ENCODE results near the gene PADI2. TPM values are rescaled to one million over a fixed set of nuclear protein-coding genes. Genes with fewer than 3 reads are reported as not detected.

Gene PADI2
- total RNA-seq, 1 donor from 2014 or later: 0.49 TPM

- Mint-ChIP-seq H3K4me1 (no peaks in the 10 kb centered on the region), H3K27ac (no peak overlapping the region), H3K4me3 (no peak overlapping the region), H3K36me3 (no peaks in the 10 kb centered on the region), H3K27me3 (ENCODE audit: low read depth) (peaks cover 4% of the 10 kb centered on the region), H3K9me3 (no peaks in the 10 kb centered on the region)
- no peak for DNase-seq (ENCODE audit: low spot score in 2 of 2, unreplicated experiment in 2 of 2)
- no peak for TF ChIP-seq CTCF (IDR thresholded peaks at IDR 0.05; ENCODE audit: unreplicated experiment)
Measured at GRCh38 chr1:17137441-17137840, 18.2 kb upstream of the PADI2 start.

- Mint-ChIP-seq H3K9me3 (no peaks in the 10 kb centered on the region), H3K27me3 (ENCODE audit: low read depth) (peaks cover 3% of the 10 kb centered on the region), H3K4me3 (no peak overlapping the region), H3K4me1 (no peaks in the 10 kb centered on the region), H3K36me3 (no peaks in the 10 kb centered on the region), H3K27ac (no peak overlapping the region)
- TF ChIP-seq CTCF (IDR thresholded peaks at IDR 0.05; ENCODE audit: unreplicated experiment): no peak
- no peak for DNase-seq (ENCODE audit: low spot score in 2 of 2, unreplicated experiment in 2 of 2)
Measured at GRCh38 chr1:17136936-17137335, 17.7 kb upstream of the PADI2 start.

DNA sequence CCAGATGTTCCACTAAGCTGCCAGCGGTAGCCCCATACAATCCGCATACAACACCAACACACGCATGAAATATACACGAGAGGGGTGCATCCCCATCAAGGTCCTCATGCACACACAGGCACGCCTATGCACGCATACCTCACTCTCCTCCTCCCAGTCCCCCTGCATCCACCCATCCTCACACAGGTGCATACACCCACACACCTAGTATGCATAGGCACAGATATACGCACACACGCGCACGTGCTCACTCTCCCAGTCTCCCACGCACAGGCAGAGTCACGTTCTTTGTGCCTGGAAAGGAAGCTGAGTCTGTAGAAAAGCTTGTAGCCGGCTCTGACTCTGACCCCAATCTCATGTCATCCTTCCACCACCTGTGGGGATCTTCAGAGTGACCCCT lies 16.9 kb upstream of the PADI2 start:
- H3K27me3 Mint-ChIP-seq (ENCODE audit: low read depth): peaks cover 3% of the 10 kb centered on the region
- no peak overlapping the region for H3K27ac Mint-ChIP-seq
- H3K4me3 Mint-ChIP-seq: no peak overlapping the region

DNA sequence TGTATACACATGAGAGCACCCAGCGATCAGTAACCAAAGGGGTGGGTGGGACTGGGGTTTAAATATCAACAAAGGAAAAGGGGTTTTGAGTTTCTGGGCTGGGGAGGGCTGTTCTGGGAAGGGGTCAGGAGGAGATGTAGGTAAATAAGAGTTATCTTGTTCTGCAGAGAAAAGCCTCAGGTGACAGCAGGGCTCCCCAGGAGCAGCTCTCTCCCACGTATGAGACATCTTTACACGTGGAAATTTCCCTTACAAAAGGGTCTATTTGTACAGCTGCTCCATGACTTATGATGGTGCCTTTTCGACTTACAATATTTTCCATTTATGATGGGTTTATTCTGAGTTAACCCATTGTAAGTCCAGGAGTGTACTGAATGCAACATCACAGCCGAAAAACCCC lies 16.3 kb upstream of the PADI2 start:
- Mint-ChIP-seq H3K36me3 (no peaks in the 10 kb centered on the region), H3K4me1 (no peaks in the 10 kb centered on the region), H3K9me3 (no peaks in the 10 kb centered on the region), H3K27ac (no peak overlapping the region), H3K27me3 (ENCODE audit: low read depth) (peaks cover 3% of the 10 kb centered on the region), H3K4me3 (no peak overlapping the region)
- no peak for TF ChIP-seq CTCF (IDR thresholded peaks at IDR 0.05; ENCODE audit: unreplicated experiment)
- DNase-seq (ENCODE audit: low spot score in 2 of 2, unreplicated experiment in 2 of 2): no peak

More for the DNA sequence above, 16.9 kb upstream of the PADI2 start:
- DNase-seq (ENCODE audit: low spot score in 2 of 2, unreplicated experiment in 2 of 2): no peak
- Mint-ChIP-seq H3K9me3 (no peaks in the 10 kb centered on the region), H3K4me1 (no peaks in the 10 kb centered on the region), H3K36me3 (no peaks in the 10 kb centered on the region)
- TF ChIP-seq CTCF (IDR thresholded peaks at IDR 0.05; ENCODE audit: unreplicated experiment): no peak

- no peak for DNase-seq (ENCODE audit: low spot score in 2 of 2, unreplicated experiment in 2 of 2)
- Mint-ChIP-seq H3K27ac (no peak overlapping the region), H3K4me1 (no peaks in the 10 kb centered on the region), H3K36me3 (no peaks in the 10 kb centered on the region), H3K27me3 (ENCODE audit: low read depth) (peaks cover 3% of the 10 kb centered on the region), H3K4me3 (no peak overlapping the region), H3K9me3 (no peaks in the 10 kb centered on the region)
- TF ChIP-seq CTCF (IDR thresholded peaks at IDR 0.05; ENCODE audit: unreplicated experiment): no peak
Measured at GRCh38 chr1:17134724-17135123, 15.5 kb upstream of the PADI2 start.

GRCh38 chr1:17134034-17134433 lies 14.8 kb upstream of the PADI2 start:
- no peak overlapping the region for H3K27ac Mint-ChIP-seq
- no peak overlapping the region for H3K4me3 Mint-ChIP-seq
- no peaks in the 10 kb centered on the region for H3K4me1 Mint-ChIP-seq
- no peak for DNase-seq (ENCODE audit: low spot score in 2 of 2, unreplicated experiment in 2 of 2)
- H3K36me3 Mint-ChIP-seq: no peaks in the 10 kb centered on the region
- H3K27me3 Mint-ChIP-seq (ENCODE audit: low read depth): peaks cover 3% of the 10 kb centered on the region
- no peak for TF ChIP-seq CTCF (IDR thresholded peaks at IDR 0.05; ENCODE audit: unreplicated experiment)
- H3K9me3 Mint-ChIP-seq: no peaks in the 10 kb centered on the region

All from mesothelial cell of epicardium (in vitro differentiated cells).